ENCODE results near the gene CLEC18C.
A peak's percentile ranks its signal among the peaks of the same experiment; 100 is the strongest.
"Not testable (repeated sequence)": the region's sequence is repeated elsewhere in the genome, so short reads cannot be mapped to it uniquely, and the experiment has no call there.

Gene CLEC18C

GRCh38 chr16:70152578-70153302, 20.8 kb upstream of the CLEC18C start:
- no peak overlapping the region for H3K4me3 ChIP-seq (ENCODE audit: low read length)
- no peak for DNase-seq (ENCODE audit: low read depth)
- TF ChIP-seq CTCF (conservative IDR thresholded peaks at IDR 0.05; ENCODE audit: low read length), result no peak

GRCh38 chr16:70154736-70155135, 18.9 kb upstream of the CLEC18C start:
- not testable (repeated sequence) for DNase-seq (ENCODE audit: low read depth); H3K4me3 ChIP-seq (ENCODE audit: low read length)

- no peak overlapping the region for H3K4me3 ChIP-seq (ENCODE audit: low read length)
- no peak for DNase-seq (ENCODE audit: low read depth)
- no peak for TF ChIP-seq CTCF (conservative IDR thresholded peaks at IDR 0.05; ENCODE audit: low read length)
Measured at GRCh38 chr16:70156207-70156978, 17.2 kb upstream of the CLEC18C start.

GRCh38 chr16:70157105-70157476, 16.5 kb upstream of the CLEC18C start:
- no peak overlapping the region for H3K4me3 ChIP-seq (ENCODE audit: low read length)
- TF ChIP-seq CTCF (conservative IDR thresholded peaks at IDR 0.05; ENCODE audit: low read length), result no peak
- DNase-seq (ENCODE audit: low read depth), result no peak

- DNase-seq (ENCODE audit: low read depth), result no peak
- H3K4me3 ChIP-seq (ENCODE audit: low read length), result no peak overlapping the region
- no peak for TF ChIP-seq CTCF (conservative IDR thresholded peaks at IDR 0.05; ENCODE audit: low read length)
Measured at GRCh38 chr16:70157477-70158260, 15.9 kb upstream of the CLEC18C start.

GRCh38 chr16:70158261-70158939, 15.2 kb upstream of the CLEC18C start:
- no peak overlapping the region for H3K4me3 ChIP-seq (ENCODE audit: low read length)
- TF ChIP-seq CTCF (conservative IDR thresholded peaks at IDR 0.05; ENCODE audit: low read length), result 0 out of 2 replicates have a peak, but pooled peaks have one; percentile 8
- DNase-seq (ENCODE audit: low read depth), result no peak

Data from AG10803 (cell line).